C4-2B (cell line): ENCODE data around the gene EIF3F.

Experiments
- H3K27ac ChIP-seq: fragments of 450-650 bp; 2 replicates; pipeline ENCODE4 v1.5.1; 2017
- ZFX ChIP-seq: fragments of 450-650 bp; IDR thresholded peaks from 2 replicates; pipeline ENCODE4 v1.6.1; 2017
- TF ChIP-seq, protein P1 (sequence below): fragments of 450-650 bp; conservative IDR thresholded peaks from 2 replicates; pipeline ENCODE4 v1.5.1; 2017; ENCODE audit warnings: mild to moderate bottlenecking

EIF3F gene

DNA sequence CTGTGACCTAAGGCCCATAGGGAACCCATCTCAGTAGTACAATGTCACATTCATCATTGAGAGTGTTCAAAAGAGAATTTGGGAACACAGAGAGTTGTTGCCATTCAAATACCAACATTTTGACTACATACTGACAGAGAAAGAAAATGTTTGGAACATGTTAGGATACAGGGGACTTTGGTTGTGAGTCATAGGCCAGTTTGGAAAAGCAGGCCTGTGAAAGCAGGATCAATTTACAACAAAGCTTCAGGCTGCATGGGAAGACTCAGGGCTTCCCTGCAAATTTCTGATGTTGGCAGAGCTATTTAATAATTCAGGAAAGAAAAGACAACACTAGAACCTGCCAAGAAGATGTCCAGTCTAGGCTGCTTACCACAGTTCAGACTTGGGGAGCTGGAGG is 22.3 kb upstream of the EIF3F start:
- no peak for TF ChIP-seq ZFX
- TF ChIP-seq, protein P1, sequence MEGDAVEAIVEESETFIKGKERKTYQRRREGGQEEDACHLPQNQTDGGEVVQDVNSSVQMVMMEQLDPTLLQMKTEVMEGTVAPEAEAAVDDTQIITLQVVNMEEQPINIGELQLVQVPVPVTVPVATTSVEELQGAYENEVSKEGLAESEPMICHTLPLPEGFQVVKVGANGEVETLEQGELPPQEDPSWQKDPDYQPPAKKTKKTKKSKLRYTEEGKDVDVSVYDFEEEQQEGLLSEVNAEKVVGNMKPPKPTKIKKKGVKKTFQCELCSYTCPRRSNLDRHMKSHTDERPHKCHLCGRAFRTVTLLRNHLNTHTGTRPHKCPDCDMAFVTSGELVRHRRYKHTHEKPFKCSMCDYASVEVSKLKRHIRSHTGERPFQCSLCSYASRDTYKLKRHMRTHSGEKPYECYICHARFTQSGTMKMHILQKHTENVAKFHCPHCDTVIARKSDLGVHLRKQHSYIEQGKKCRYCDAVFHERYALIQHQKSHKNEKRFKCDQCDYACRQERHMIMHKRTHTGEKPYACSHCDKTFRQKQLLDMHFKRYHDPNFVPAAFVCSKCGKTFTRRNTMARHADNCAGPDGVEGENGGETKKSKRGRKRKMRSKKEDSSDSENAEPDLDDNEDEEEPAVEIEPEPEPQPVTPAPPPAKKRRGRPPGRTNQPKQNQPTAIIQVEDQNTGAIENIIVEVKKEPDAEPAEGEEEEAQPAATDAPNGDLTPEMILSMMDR: no peak
- H3K27ac ChIP-seq: no peak overlapping the region

DNA sequence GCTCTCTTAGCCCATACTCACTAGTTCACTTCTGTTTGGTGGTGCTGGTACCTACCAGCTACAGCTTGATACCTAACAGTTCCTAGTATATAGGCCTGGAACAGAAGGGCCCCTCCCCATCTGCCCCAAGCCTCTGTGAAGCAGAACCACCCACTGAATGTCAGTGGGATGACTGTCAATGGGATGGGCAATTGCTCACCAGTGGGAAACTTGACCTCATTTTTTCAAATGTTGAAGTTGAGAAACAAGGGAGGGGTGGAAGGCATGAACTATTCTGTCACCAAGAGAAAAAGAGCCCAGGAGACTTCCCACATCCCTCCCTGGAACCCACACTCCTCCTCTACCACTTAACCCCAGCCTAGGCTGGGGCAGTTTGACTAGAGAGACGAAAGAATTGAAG is 21.8 kb upstream of the EIF3F start, which contains the start of gene NLRP10:
Gene NLRP10 (minus strand): TSS at position 62 of the 400 bp plus-strand sequence. CDS start 1,952 bp downstream, outside the sequence.
- TF ChIP-seq ZFX: no peak
- TF ChIP-seq, protein P1: no peak
- H3K27ac ChIP-seq: no peak within 1 kb of the TSS

DNA sequence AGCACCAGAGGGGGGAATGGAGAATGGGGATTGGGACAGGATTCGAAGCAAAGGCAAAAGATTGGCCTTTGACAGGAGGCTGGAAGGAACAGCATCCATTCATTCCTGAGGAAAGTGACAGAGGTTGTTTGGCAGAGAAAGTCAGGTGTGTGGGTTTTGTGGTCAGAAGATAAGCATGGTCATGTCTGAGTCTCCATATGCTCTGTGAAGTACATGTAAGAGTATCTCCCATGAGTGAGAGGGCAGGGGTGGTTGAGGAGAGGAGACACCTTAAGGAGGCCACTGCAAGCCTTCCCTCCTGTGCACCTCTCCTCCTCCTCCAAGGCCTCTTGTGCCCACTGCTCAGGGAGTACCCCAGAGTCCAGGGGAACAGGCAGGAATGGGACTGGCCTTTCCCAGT is 20.0 kb upstream of the EIF3F start:
- TF ChIP-seq, protein P1: no peak
- TF ChIP-seq ZFX: no peak
- no peak overlapping the region for H3K27ac ChIP-seq

DNA sequence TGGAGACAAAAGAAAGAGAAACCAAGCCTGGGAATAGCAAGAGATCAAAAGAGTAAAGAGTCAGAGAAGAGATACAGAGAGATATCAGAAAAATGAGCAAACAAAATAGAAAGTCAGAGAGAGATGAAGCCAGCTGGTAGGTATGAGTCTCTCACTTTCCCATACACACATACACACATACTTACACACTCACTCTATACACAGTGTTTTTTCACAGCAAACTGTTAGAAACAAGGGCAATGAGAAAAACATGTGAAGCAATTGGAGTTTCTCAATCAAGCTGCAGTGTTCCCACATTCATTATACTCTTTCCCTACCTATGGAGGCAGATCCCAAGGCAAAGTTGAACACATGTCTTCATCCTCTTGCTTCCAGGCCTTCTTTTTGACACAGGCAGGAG is 19.3 kb upstream of the EIF3F start:
- TF ChIP-seq, protein P1: no peak
- no peak for TF ChIP-seq ZFX
- H3K27ac ChIP-seq: no peak overlapping the region

DNA sequence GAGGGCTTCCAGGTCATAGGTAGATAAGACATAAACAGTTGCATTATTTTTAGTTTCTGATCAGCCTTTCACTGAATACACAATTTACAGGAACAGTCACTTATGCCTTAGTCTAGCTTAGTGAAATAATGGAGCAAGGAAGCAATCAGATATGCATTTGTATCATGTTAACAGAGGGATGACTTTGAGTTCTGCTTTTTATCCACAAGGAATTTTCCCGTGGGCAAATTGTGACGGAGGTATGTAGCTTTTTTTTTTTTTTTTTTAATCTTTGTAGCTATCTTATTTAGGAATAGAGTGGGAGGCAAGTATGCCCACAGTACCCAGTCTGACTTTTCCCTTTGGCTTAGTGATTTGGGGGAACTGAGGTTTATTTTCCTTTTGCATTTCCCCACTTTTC is 18.5 kb upstream of the EIF3F start:
- H3K27ac ChIP-seq: no peak overlapping the region
- no peak for TF ChIP-seq ZFX
- TF ChIP-seq, protein P1: no peak

DNA sequence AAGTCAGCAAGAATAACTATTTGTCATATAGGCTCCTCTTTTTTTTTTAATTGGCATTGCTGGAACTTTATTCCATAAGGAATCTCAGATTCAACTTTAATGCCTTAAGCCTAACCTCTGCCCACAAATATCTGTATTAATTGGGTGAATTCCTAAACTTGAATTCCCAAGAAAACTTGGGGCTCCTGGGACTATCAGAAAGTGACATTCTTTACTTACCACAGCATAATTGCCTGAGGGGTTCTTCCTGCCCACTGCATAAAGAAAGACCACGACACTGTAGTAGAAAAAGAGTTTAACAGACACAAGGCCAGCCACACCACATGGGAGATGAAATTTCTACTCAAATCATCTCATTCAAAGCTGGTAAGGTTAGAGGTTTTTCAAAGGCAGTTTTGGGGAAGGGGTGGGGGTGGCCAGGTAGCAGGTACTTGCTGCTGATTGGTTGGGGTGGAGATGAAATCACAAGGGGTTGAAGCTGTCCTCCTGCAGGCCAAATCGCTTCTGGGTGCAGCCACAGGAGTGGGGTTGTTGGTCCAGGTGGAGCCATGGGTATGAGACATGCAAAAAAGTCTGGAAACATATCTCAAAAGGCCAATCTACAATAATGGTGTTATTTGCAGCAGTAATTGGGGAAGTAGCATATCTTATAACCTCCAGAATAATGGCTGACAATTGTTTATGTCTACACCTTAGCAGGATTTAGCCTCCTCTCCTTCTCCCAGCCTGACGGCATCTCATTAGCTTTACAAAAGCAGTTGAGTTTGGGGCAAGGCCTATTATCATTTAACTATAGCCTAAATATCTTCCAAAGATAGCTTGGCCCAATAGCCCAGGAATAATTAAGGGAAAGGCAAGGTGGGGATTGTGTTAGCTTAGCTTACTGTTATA is 17.1 kb upstream of the EIF3F start:
- no peak overlapping the region for H3K27ac ChIP-seq
- TF ChIP-seq, protein P1: no peak
- TF ChIP-seq ZFX: no peak

DNA sequence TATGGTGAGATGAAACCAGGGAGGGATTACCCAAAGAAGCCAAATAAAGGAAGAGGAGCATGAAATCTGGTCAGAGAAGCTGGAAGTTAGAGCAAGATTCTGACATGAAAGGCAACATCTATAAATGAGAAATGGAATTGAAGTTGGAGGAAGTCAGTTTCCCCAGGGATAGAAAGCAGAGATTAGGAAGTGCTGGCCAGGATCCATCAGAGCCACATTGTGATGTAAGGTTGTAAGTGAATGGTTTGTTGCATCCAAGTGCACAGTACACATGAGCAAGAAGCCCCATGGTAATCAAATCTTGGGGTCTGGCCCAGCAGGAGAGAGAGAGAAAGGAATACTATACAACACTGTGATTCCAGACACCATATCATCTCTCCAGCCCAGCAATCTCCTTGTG is 15.3 kb upstream of the EIF3F start:
- TF ChIP-seq, protein P1: no peak
- TF ChIP-seq ZFX: no peak
- no peak overlapping the region for H3K27ac ChIP-seq
